Muscle layer of colon (tissue), 2 donors: Measurements from ENCODE around the gene RABGAP1L.

Experiments
- H3K27ac ChIP-seq: one replicate; pipeline ENCODE4 v1.7.0; 2013; ENCODE audit warnings: low read depth, mild to moderate bottlenecking, low read length, moderate library complexity
- H3K27me3 ChIP-seq, 2 donors: one replicate each; pipeline ENCODE4 v1.7.0; 2013; ENCODE audit warnings: low read length in 2 of 2, mild to moderate bottlenecking in 2 of 2; ENCODE audit not compliant: insufficient read depth in 2 of 2, control insufficient read depth in 1 of 2
- H3K36me3 ChIP-seq: one replicate; pipeline ENCODE4 v1.7.0; 2013; ENCODE audit warnings: mild to moderate bottlenecking, low read length; ENCODE audit not compliant: insufficient read depth
- H3K4me1 ChIP-seq: one replicate; pipeline ENCODE4 v1.7.0; 2013; ENCODE audit warnings: mild to moderate bottlenecking, low read length; ENCODE audit not compliant: insufficient read depth
- H3K4me3 ChIP-seq, 2 donors: one replicate each; pipeline ENCODE4 v1.7.0; 2013; ENCODE audit warnings: low read length in 2 of 2, low read depth in 1 of 2, mild to moderate bottlenecking in 1 of 2, moderate library complexity in 1 of 2
- H3K9ac ChIP-seq: one replicate; pipeline ENCODE4 v1.7.0; 2013; ENCODE audit warnings: low read length
- H3K9me3 ChIP-seq: one replicate; pipeline ENCODE4 v1.7.0; 2013; ENCODE audit warnings: mild to moderate bottlenecking, low read length
- donor health status: abdominal sarcoma.
- donor health status: Adenocarcinoma of cecum.

The RABGAP1L gene

GRCh38 chr1:174157157-174157806 lies 2.0 kb upstream of the RABGAP1L start:
- Histone ChIP-seq H3K9ac (no peak overlapping the region), H3K9me3 (no peaks in the 10 kb centered on the region), H3K27ac (no peak overlapping the region), H3K27me3 (no peaks in the 10 kb centered on the region), H3K4me3 (no peak overlapping the region), H3K4me1 (peaks cover 5% of the 10 kb centered on the region), H3K36me3 (no peaks in the 10 kb centered on the region)

- H3K4me3 ChIP-seq, result peak overlapping the region; percentile 63 to 85
- no peaks in the 10 kb centered on the region for H3K27me3 ChIP-seq
- no peaks in the 10 kb centered on the region for H3K9me3 ChIP-seq
- H3K4me1 ChIP-seq, result peaks cover 5% of the 10 kb centered on the region
- no peaks in the 10 kb centered on the region for H3K36me3 ChIP-seq
- peak overlapping the region; percentile 45 for H3K27ac ChIP-seq
- H3K9ac ChIP-seq, result peak overlapping the region; percentile 62
Measured at GRCh38 chr1:174158767-174159251, 511 bp upstream of the RABGAP1L start.

GRCh38 chr1:174160109-174160473 lies 771 bp downstream of the RABGAP1L start:
- Histone ChIP-seq H3K27me3 (no peaks in the 10 kb centered on the region), H3K36me3 (no peaks in the 10 kb centered on the region), H3K9me3 (no peaks in the 10 kb centered on the region), H3K9ac (peak overlapping the region; percentile 66), H3K4me1 (peaks cover 5% of the 10 kb centered on the region), H3K27ac (peak overlapping the region; percentile 87), H3K4me3 (peak overlapping the region; percentile 63 to 85)

- H3K36me3 ChIP-seq, result no peaks in the 10 kb centered on the region
- no peaks in the 10 kb centered on the region for H3K27me3 ChIP-seq
- no peaks in the 10 kb centered on the region for H3K9me3 ChIP-seq
- H3K4me3 ChIP-seq, result peak overlapping the region in 1 of 2 donors; percentile 85
- H3K4me1 ChIP-seq, result peaks cover 5% of the 10 kb centered on the region
- H3K27ac ChIP-seq, result no peak overlapping the region
- peak overlapping the region; percentile 66 for H3K9ac ChIP-seq
Measured at GRCh38 chr1:174160603-174161002, 1.3 kb downstream of the RABGAP1L start.

- Histone ChIP-seq H3K27me3 (no peaks in the 10 kb centered on the region), H3K4me3 (no peak overlapping the region), H3K27ac (no peak overlapping the region), H3K9ac (no peak overlapping the region), H3K36me3 (no peaks in the 10 kb centered on the region), H3K9me3 (no peaks in the 10 kb centered on the region), H3K4me1 (peaks cover 5% of the 10 kb centered on the region)
Measured at GRCh38 chr1:174161813-174162212, 2.5 kb downstream of the RABGAP1L start.

GRCh38 chr1:174164826-174165225 lies 5.5 kb downstream of the RABGAP1L start:
- H3K9ac ChIP-seq, result no peak overlapping the region
- no peaks in the 10 kb centered on the region for H3K9me3 ChIP-seq
- peaks cover 5% of the 10 kb centered on the region for H3K4me1 ChIP-seq
- no peak overlapping the region for H3K4me3 ChIP-seq
- no peaks in the 10 kb centered on the region for H3K27me3 ChIP-seq
- H3K27ac ChIP-seq, result no peak overlapping the region
- no peaks in the 10 kb centered on the region for H3K36me3 ChIP-seq

- Histone ChIP-seq H3K27me3 (no peaks in the 10 kb centered on the region), H3K9me3 (no peaks in the 10 kb centered on the region), H3K9ac (no peak overlapping the region), H3K4me3 (no peak overlapping the region), H3K27ac (no peak overlapping the region), H3K4me1 (peaks cover 2% of the 10 kb centered on the region), H3K36me3 (no peaks in the 10 kb centered on the region)
Measured at GRCh38 chr1:174165471-174166137, 6.3 kb downstream of the RABGAP1L start.

GRCh38 chr1:174166530-174167264 lies 7.4 kb downstream of the RABGAP1L start:
- no peak overlapping the region for H3K4me3 ChIP-seq
- no peaks in the 10 kb centered on the region for H3K36me3 ChIP-seq
- no peaks in the 10 kb centered on the region for H3K4me1 ChIP-seq
- no peaks in the 10 kb centered on the region for H3K27me3 ChIP-seq
- H3K9ac ChIP-seq, result no peak overlapping the region
- H3K27ac ChIP-seq, result no peak overlapping the region
- H3K9me3 ChIP-seq, result no peaks in the 10 kb centered on the region

GRCh38 chr1:174167265-174167803 lies 8.0 kb downstream of the RABGAP1L start:
- no peaks in the 10 kb centered on the region for H3K27me3 ChIP-seq
- H3K27ac ChIP-seq, result no peak overlapping the region
- no peaks in the 10 kb centered on the region for H3K4me1 ChIP-seq
- no peaks in the 10 kb centered on the region for H3K36me3 ChIP-seq
- no peak overlapping the region for H3K9ac ChIP-seq
- H3K4me3 ChIP-seq, result no peak overlapping the region
- no peaks in the 10 kb centered on the region for H3K9me3 ChIP-seq

GRCh38 chr1:174169342-174169741 lies 10.0 kb downstream of the RABGAP1L start:
- Histone ChIP-seq H3K9ac (no peak overlapping the region), H3K9me3 (no peaks in the 10 kb centered on the region), H3K27me3 (no peaks in the 10 kb centered on the region), H3K36me3 (no peaks in the 10 kb centered on the region), H3K27ac (no peak overlapping the region), H3K4me3 (no peak overlapping the region), H3K4me1 (no peaks in the 10 kb centered on the region)

GRCh38 chr1:174171073-174171472 lies 11.8 kb downstream of the RABGAP1L start:
- Histone ChIP-seq H3K9ac (no peak overlapping the region), H3K36me3 (no peaks in the 10 kb centered on the region), H3K27ac (no peak overlapping the region), H3K4me3 (no peak overlapping the region), H3K9me3 (no peaks in the 10 kb centered on the region), H3K27me3 (no peaks in the 10 kb centered on the region), H3K4me1 (no peaks in the 10 kb centered on the region)
